Fibroblast of lung (primary cell): ENCODE results near the gene POLD3. TPM values are rescaled to one million over a fixed set of nuclear protein-coding genes. Genes with fewer than 3 reads are reported as not detected.

ENCODE experiments used
- DNase-seq, 2 donors: peaks; one replicate each; pipeline versions ENCODE4 v3.0.0 to v3.0.0-alpha.2; 2010; ENCODE audit warnings: low read depth in 2 of 2
- H2AFZ ChIP-seq: 2 replicates; pipeline ENCODE4 v1.5.1; 2012; ENCODE audit warnings: low read length, control low read depth, inconsistent platforms
- H3K27ac ChIP-seq: 2 replicates; pipeline ENCODE4 v1.5.1; 2011; ENCODE audit warnings: low read length, control low read depth; ENCODE audit not compliant: insufficient read depth
- H3K27me3 ChIP-seq: 2 replicates; pipeline ENCODE4 v1.5.1; 2011; ENCODE audit warnings: mild to moderate bottlenecking, low read length; ENCODE audit not compliant: control insufficient read depth, insufficient read depth
- H3K36me3 ChIP-seq: 2 replicates; pipeline ENCODE4 v1.5.1; 2011; ENCODE audit warnings: low read length; ENCODE audit not compliant: control insufficient read depth, insufficient read depth
- H3K4me1 ChIP-seq: 2 replicates; pipeline ENCODE4 v1.5.1; 2011; ENCODE audit warnings: low read length; ENCODE audit not compliant: control insufficient read depth, insufficient read depth; ENCODE audit errors: extremely low read depth
- H3K4me2 ChIP-seq: 2 replicates; pipeline ENCODE4 v1.5.1; 2011; ENCODE audit warnings: low read length, control low read depth; ENCODE audit not compliant: insufficient read depth; ENCODE audit errors: extremely low read depth
- H3K4me3 ChIP-seq, 4 experiments: fragments of 200-600 bp in 1 of 4; sonication (generic) in 1 of 4; replicated peaks in 1 of 4; 2 replicates each; pipeline ENCODE4 v1.5.1; 2011 to 2016; ENCODE audit warnings: low read length in 4 of 4, low read depth in 3 of 4, mild to moderate bottlenecking in 3 of 4, control low read depth in 2 of 4, inconsistent platforms in 1 of 4, mixed read lengths in 1 of 4; ENCODE audit not compliant: insufficient read depth in 1 of 4; ENCODE audit errors: control extremely low read depth in 1 of 4
- H3K79me2 ChIP-seq: 2 replicates; pipeline ENCODE4 v1.5.1; 2012; ENCODE audit warnings: mild to moderate bottlenecking, low read length, inconsistent platforms; ENCODE audit not compliant: control insufficient read depth, insufficient read depth
- H3K9ac ChIP-seq: 2 replicates; pipeline ENCODE4 v1.5.1; 2011; ENCODE audit warnings: mild to moderate bottlenecking, low read length, control low read depth; ENCODE audit not compliant: insufficient read depth
- H3K9me3 ChIP-seq: 2 replicates; pipeline ENCODE4 v1.5.1; 2012; ENCODE audit warnings: low read depth, low read length; ENCODE audit not compliant: control insufficient read depth, insufficient read depth
- H4K20me1 ChIP-seq: 2 replicates; pipeline ENCODE4 v1.5.1; 2011; ENCODE audit warnings: low read length; ENCODE audit not compliant: control insufficient read depth, insufficient read depth; ENCODE audit errors: extremely low read depth
- CTCF ChIP-seq, 2 donors: IDR thresholded peaks in 1 of 2; conservative IDR thresholded peaks in 1 of 2; 1 replicate in 1 of 2; 2 replicates in 1 of 2; pipeline ENCODE4 v1.5.1; 2011 to 2012; ENCODE audit warnings: low read length in 2 of 2, control low read depth in 1 of 2, inconsistent platforms in 1 of 2, low read depth in 1 of 2, mild to moderate bottlenecking in 1 of 2
- EZH2 ChIP-seq: IDR thresholded peaks from 2 replicates; pipeline ENCODE4 v1.5.1; 2012; ENCODE audit warnings: low read length, control low read depth, mild to moderate bottlenecking; ENCODE audit errors: missing control alignments
- polyA plus RNA-seq, 2 donors: library from polyadenylated mRNA; depleted of rRNA in 1 of 2; stranded (reverse) in 1 of 2; unstranded in 1 of 2; fragments of >200 nt; gene quantifications; 2 replicates each; pipeline ENCODE4 v1.2.1, GENCODE V29; 2011 to 2012; ENCODE audit warnings: missing spikeins in 1 of 2
- total RNA-seq: library from RNA; depleted of rRNA; stranded (reverse); fragments of >200 nt; gene quantifications from 2 replicates; pipeline ENCODE4 v1.2.1, GENCODE V29; 2014

The POLD3 gene
- total and polyA plus RNA-seq, 2 donors (not counting 1 experiment from before 2014, with no cell fraction given) = 9.1 to 13.7 TPM

- Histone ChIP-seq H3K4me1 (no peaks in the 10 kb centered on the region), H3K27ac (no peak overlapping the region), H3K36me3 (no peaks in the 10 kb centered on the region), H3K9ac (no peak overlapping the region), H3K4me2 (no peak overlapping the region), H4K20me1 (no peaks in the 10 kb centered on the region), H3K27me3 (no peaks in the 10 kb centered on the region), H2AFZ (no peak overlapping the region), H3K9me3 (no peaks in the 10 kb centered on the region), H3K4me3 (no peak overlapping the region), H3K79me2 (no peaks in the 10 kb centered on the region)
- peak in 1 of 2 donors; percentile 21 for DNase-seq
- TF ChIP-seq CTCF (conservative IDR thresholded peaks at IDR 0.05 in 1 of 2, IDR thresholded peaks at IDR 0.05 in 1 of 2; ENCODE audit: low read depth in 1 of 2, low read length in 2 of 2) (no peak), EZH2 (no peak)
These were observed 15.2 kb upstream of the POLD3 start for GRCh38 chr11:74577181-74577580.

- DNase-seq = peak in 1 of 2 donors; percentile 9
- Histone ChIP-seq H3K4me1 (no peaks in the 10 kb centered on the region), H2AFZ (no peak overlapping the region), H3K4me3 (no peak overlapping the region), H3K27me3 (no peaks in the 10 kb centered on the region), H3K9ac (no peak overlapping the region), H3K9me3 (no peaks in the 10 kb centered on the region), H3K79me2 (no peaks in the 10 kb centered on the region), H4K20me1 (no peaks in the 10 kb centered on the region), H3K36me3 (no peaks in the 10 kb centered on the region), H3K4me2 (no peak overlapping the region), H3K27ac (no peak overlapping the region)
- TF ChIP-seq EZH2 = no peak
- TF ChIP-seq CTCF (conservative IDR thresholded peaks at IDR 0.05 in 1 of 2, IDR thresholded peaks at IDR 0.05 in 1 of 2; ENCODE audit: low read depth in 1 of 2, low read length in 2 of 2) = no peak
These were observed 14.6 kb upstream of the POLD3 start for GRCh38 chr11:74577624-74578396.

- H3K4me3 ChIP-seq = no peak overlapping the region
- no peak for TF ChIP-seq CTCF (conservative IDR thresholded peaks at IDR 0.05 in 1 of 2, IDR thresholded peaks at IDR 0.05 in 1 of 2; ENCODE audit: low read depth in 1 of 2, low read length in 2 of 2)
- no peak for TF ChIP-seq EZH2
- no peak overlapping the region for H3K27ac ChIP-seq
- H2AFZ ChIP-seq = no peak overlapping the region
- no peak for DNase-seq
- no peaks in the 10 kb centered on the region for H3K4me1 ChIP-seq
- no peak overlapping the region for H3K4me2 ChIP-seq
- H3K9ac ChIP-seq = no peak overlapping the region
- H3K27me3 ChIP-seq = no peaks in the 10 kb centered on the region
- no peaks in the 10 kb centered on the region for H4K20me1 ChIP-seq
- H3K36me3 ChIP-seq = no peaks in the 10 kb centered on the region
- no peaks in the 10 kb centered on the region for H3K9me3 ChIP-seq
- no peaks in the 10 kb centered on the region for H3K79me2 ChIP-seq
These were observed 12.7 kb upstream of the POLD3 start for GRCh38 chr11:74579577-74580270.
